Natural killer cell (primary cell): ENCODE data around the gene EPHA10. TPM values are rescaled to one million over a fixed set of nuclear protein-coding genes. Genes with fewer than 3 reads are reported as not detected.

ENCODE experiments used
- ATAC-seq, 3 donors: fragments of 150-1000 bp in 2 of 3; fragments of 200-7000 bp in 1 of 3; cut with Tn5 transposase; 1 replicate in 1 of 3; 2 replicates in 2 of 3; pipeline ENCODE4 v1.10.0; 2021; ENCODE audit warnings: mild to moderate bottlenecking in 2 of 3, moderate library complexity in 2 of 3
- DNase-seq, 2 donors: peaks; one replicate each; pipeline versions ENCODE4 v3.0.0 to v3.0.0-alpha.2; 2013 to 2021; ENCODE audit warnings: mixed read lengths in 1 of 2
- H3K27ac ChIP-seq: one replicate; pipeline ENCODE4 v1.5.1; 2013; ENCODE audit warnings: mild to moderate bottlenecking, low read length
- H3K27me3 ChIP-seq: one replicate; pipeline ENCODE4 v1.6.1; 2013; ENCODE audit warnings: low read length; ENCODE audit not compliant: control insufficient read depth, insufficient read depth
- H3K36me3 ChIP-seq: one replicate; pipeline ENCODE4 v1.6.1; 2013; ENCODE audit warnings: low read length; ENCODE audit not compliant: control insufficient read depth, insufficient read depth
- H3K4me1 ChIP-seq: one replicate; pipeline ENCODE4 v1.6.1; 2013; ENCODE audit warnings: low read length; ENCODE audit not compliant: control insufficient read depth, insufficient read depth
- H3K4me3 ChIP-seq: one replicate; pipeline ENCODE4 v1.5.1; 2013; ENCODE audit warnings: low read length
- H3K9me3 ChIP-seq: one replicate; pipeline ENCODE4 v1.6.1; 2013; ENCODE audit warnings: low read length; ENCODE audit not compliant: control insufficient read depth, insufficient read depth
- H3K27ac Mint-ChIP-seq, 2 donors: one replicate each; pipeline ENCODE4 v1.8.0; 2022; ENCODE audit warnings: mild to moderate bottlenecking in 2 of 2, mixed read lengths in 2 of 2, moderate library complexity in 1 of 2
- H3K27me3 Mint-ChIP-seq, 2 donors: one replicate each; pipeline ENCODE4 v1.8.0; 2022; ENCODE audit warnings: low read depth in 2 of 2, mixed read lengths in 2 of 2
- H3K36me3 Mint-ChIP-seq: one replicate; pipeline ENCODE4 v1.8.0; 2022; ENCODE audit warnings: mixed read lengths
- H3K4me1 Mint-ChIP-seq, 2 donors: one replicate each; pipeline ENCODE4 v1.8.0; 2022; ENCODE audit warnings: mixed read lengths in 2 of 2
- H3K4me3 Mint-ChIP-seq: one replicate; pipeline ENCODE4 v1.8.0; 2022; ENCODE audit warnings: mild to moderate bottlenecking, moderate library complexity, mixed read lengths
- H3K9me3 Mint-ChIP-seq, 2 donors: one replicate each; pipeline ENCODE4 v1.8.0; 2022; ENCODE audit warnings: mixed read lengths in 2 of 2
- WGBS: methylation state at CpG from one replicate; pipeline ENCODE4 v1.1.7; 2013; ENCODE audit warnings: missing lambda C conversion rate; ENCODE audit not compliant: insufficient coverage; 5-methylcytosine and 5-hydroxymethylcytosine counted together
- intact Hi-C: fragments of 100-400 bp; cut with micrococcal nuclease; formaldehyde crosslinking; loops from one replicate; pipeline ENCODE4 v1.14.2; 2022
- total RNA-seq, 4 donors: library from RNA; stranded (reverse); fragments of 120-200 nt in 1 of 4; gene quantifications; one replicate each; pipeline versions ENCODE4 v1.2.3 to v1.2.4, GENCODE V29; 2013 to 2022
- TF ChIP-seq, protein P1 (sequence below): fragments of 200-600 bp; IDR thresholded peaks from one replicate; pipeline ENCODE4 v1.8.0; 2022; ENCODE audit warnings: antibody characterized with exemption

The EPHA10 gene
- total RNA-seq, 3 donors from 2014 or later (not counting 1 experiment from before 2014, with no cell fraction given), result not detected

DNA sequence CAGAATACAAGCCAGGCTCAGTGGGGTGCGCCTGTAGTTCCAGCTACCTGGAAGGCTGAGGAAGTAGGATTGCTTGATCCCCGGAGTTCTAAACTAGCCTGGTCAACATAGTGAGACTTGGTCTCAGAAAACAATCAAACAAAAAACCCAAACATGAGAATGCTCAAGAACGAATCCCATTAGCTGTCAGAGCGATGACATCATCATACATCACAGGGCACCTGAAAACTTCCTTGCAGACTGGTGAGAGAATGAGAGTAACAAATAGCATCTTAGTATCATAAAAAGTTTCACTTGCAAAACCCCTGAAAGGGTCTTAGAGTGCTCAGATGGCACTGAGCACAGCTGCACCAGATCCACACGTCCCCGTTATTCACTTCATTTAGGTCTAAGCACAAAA lies 93.7 kb downstream of the EPHA10 start:
- Histone ChIP-seq H3K4me3 (no peak overlapping the region), H3K9me3 (no peaks in the 10 kb centered on the region), H3K36me3 (no peaks in the 10 kb centered on the region), H3K4me1 (peaks cover 21% of the 10 kb centered on the region), H3K27ac (no peak overlapping the region), H3K27me3 (no peaks in the 10 kb centered on the region)
- ATAC-seq (no peak), DNase-seq (no peak)
- Mint-ChIP-seq H3K27ac (no peak overlapping the region), H3K4me1 (no peaks in the 10 kb centered on the region), H3K36me3 (no peaks in the 10 kb centered on the region), H3K4me3 (no peak overlapping the region), H3K9me3 (no peaks in the 10 kb centered on the region), H3K27me3 (peaks cover 0 to 14% of the 10 kb centered on the region in 2 donors)
- WGBS, result 71% methylated on average over 6 of the region's 6 CpGs
- TF ChIP-seq, protein P1, sequence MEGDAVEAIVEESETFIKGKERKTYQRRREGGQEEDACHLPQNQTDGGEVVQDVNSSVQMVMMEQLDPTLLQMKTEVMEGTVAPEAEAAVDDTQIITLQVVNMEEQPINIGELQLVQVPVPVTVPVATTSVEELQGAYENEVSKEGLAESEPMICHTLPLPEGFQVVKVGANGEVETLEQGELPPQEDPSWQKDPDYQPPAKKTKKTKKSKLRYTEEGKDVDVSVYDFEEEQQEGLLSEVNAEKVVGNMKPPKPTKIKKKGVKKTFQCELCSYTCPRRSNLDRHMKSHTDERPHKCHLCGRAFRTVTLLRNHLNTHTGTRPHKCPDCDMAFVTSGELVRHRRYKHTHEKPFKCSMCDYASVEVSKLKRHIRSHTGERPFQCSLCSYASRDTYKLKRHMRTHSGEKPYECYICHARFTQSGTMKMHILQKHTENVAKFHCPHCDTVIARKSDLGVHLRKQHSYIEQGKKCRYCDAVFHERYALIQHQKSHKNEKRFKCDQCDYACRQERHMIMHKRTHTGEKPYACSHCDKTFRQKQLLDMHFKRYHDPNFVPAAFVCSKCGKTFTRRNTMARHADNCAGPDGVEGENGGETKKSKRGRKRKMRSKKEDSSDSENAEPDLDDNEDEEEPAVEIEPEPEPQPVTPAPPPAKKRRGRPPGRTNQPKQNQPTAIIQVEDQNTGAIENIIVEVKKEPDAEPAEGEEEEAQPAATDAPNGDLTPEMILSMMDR, result no peak
- intact Hi-C loops, result no loop called here

DNA sequence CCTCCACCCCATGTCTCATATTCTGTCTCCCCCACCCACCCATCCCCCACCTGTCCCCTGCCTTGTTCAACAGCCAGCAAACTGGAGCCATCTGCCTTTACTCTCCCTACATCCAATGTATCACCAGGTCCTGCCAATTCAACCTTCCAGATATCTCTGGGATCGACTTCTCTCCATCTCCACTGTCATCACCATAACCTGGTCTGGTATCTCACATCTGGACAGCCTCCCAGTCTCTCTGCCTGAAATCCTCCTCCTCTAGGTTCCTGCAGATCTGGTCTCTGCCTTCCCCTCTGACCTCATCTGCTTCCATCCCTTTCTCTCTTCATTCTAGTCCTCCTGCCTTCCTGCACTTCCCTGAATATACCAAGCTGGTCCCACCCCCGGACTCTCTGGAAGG lies 94.8 kb downstream of the EPHA10 start:
- Histone ChIP-seq H3K4me3 (no peak overlapping the region), H3K4me1 (peaks cover 14% of the 10 kb centered on the region), H3K27me3 (no peaks in the 10 kb centered on the region), H3K9me3 (no peaks in the 10 kb centered on the region), H3K27ac (no peak overlapping the region), H3K36me3 (no peaks in the 10 kb centered on the region)
- no peaks in the 10 kb centered on the region for H3K36me3 Mint-ChIP-seq
- TF ChIP-seq, protein P1, result no peak
- ATAC-seq (no peak), DNase-seq (no peak)
- intact Hi-C loops, result no loop called here
- H3K27ac Mint-ChIP-seq, result no peak overlapping the region
- no peak overlapping the region for H3K4me3 Mint-ChIP-seq
- H3K9me3 Mint-ChIP-seq, result no peaks in the 10 kb centered on the region
- WGBS, result 78% methylated on average over 2 of the region's 2 CpGs
- H3K27me3 Mint-ChIP-seq, result peaks cover 0 to 14% of the 10 kb centered on the region in 2 donors
- H3K4me1 Mint-ChIP-seq, result no peaks in the 10 kb centered on the region

GRCh38 chr1:37667023-37667671 lies 97.8 kb downstream of the EPHA10 start:
- WGBS, result 87% methylated on average over 17 of the region's 17 CpGs
- Mint-ChIP-seq H3K9me3 (no peaks in the 10 kb centered on the region), H3K36me3 (no peaks in the 10 kb centered on the region), H3K27me3 (peaks cover 0 to 6% of the 10 kb centered on the region in 2 donors), H3K4me1 (no peaks in the 10 kb centered on the region), H3K27ac (no peak overlapping the region), H3K4me3 (no peak overlapping the region)
- no peak for DNase-seq
- Histone ChIP-seq H3K9me3 (no peaks in the 10 kb centered on the region), H3K27ac (no peak overlapping the region), H3K4me1 (no peaks in the 10 kb centered on the region), H3K27me3 (no peaks in the 10 kb centered on the region), H3K4me3 (no peak overlapping the region), H3K36me3 (no peaks in the 10 kb centered on the region)
- TF ChIP-seq, protein P1, result no peak
- no peak for ATAC-seq
- intact Hi-C loops, result no loop called here

- no peak for ATAC-seq
- no peak overlapping the region for H3K27ac Mint-ChIP-seq
- no peaks in the 10 kb centered on the region for H3K27me3 Mint-ChIP-seq
- intact Hi-C loops, result no loop called here
- WGBS, result 89% methylated on average over 11 of the region's 11 CpGs
- H3K4me1 Mint-ChIP-seq, result no peaks in the 10 kb centered on the region
- Histone ChIP-seq H3K27ac (no peak overlapping the region), H3K9me3 (no peaks in the 10 kb centered on the region), H3K4me1 (no peaks in the 10 kb centered on the region), H3K36me3 (no peaks in the 10 kb centered on the region), H3K4me3 (no peak overlapping the region), H3K27me3 (no peaks in the 10 kb centered on the region)
- H3K9me3 Mint-ChIP-seq, result no peaks in the 10 kb centered on the region
- DNase-seq, result no peak
- no peak overlapping the region for H3K4me3 Mint-ChIP-seq
- H3K36me3 Mint-ChIP-seq, result no peaks in the 10 kb centered on the region
- TF ChIP-seq, protein P1, result no peak
These were observed 98.6 kb downstream of the EPHA10 start for GRCh38 chr1:37666241-37666867.
